OCI-LY3 (cell line): Measurements from ENCODE around the gene HES2.

Experiments
- EZH2phosphoT487 ChIP-seq: fragments of 200-600 bp; shearing (Covaris generic); IDR thresholded peaks from 2 replicates; pipeline ENCODE4 v1.6.1; 2018; ENCODE audit warnings: antibody characterized with exemption, mixed run types, low read depth
- TF ChIP-seq, protein P1 (sequence below): fragments of 200-600, 300-600 bp; sonication (generic); IDR thresholded peaks from 2 replicates; pipeline ENCODE4 v1.5.1; 2014; ENCODE audit warnings: antibody characterized with exemption, low read length, low read depth

GRCh38 chr1:6408023-6408422 lies 11.7 kb downstream of the HES2 start:
- TF ChIP-seq, protein P1, sequence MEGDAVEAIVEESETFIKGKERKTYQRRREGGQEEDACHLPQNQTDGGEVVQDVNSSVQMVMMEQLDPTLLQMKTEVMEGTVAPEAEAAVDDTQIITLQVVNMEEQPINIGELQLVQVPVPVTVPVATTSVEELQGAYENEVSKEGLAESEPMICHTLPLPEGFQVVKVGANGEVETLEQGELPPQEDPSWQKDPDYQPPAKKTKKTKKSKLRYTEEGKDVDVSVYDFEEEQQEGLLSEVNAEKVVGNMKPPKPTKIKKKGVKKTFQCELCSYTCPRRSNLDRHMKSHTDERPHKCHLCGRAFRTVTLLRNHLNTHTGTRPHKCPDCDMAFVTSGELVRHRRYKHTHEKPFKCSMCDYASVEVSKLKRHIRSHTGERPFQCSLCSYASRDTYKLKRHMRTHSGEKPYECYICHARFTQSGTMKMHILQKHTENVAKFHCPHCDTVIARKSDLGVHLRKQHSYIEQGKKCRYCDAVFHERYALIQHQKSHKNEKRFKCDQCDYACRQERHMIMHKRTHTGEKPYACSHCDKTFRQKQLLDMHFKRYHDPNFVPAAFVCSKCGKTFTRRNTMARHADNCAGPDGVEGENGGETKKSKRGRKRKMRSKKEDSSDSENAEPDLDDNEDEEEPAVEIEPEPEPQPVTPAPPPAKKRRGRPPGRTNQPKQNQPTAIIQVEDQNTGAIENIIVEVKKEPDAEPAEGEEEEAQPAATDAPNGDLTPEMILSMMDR: no peak
- TF ChIP-seq EZH2phosphoT487: no peak
